Measurements from ENCODE around the gene NEUROD4. TPM values are rescaled to one million over a fixed set of nuclear protein-coding genes. Genes with fewer than 3 reads are reported as not detected.
A peak's percentile ranks its signal among the peaks of the same experiment; 100 is the strongest.

Gene NEUROD4
- total RNA-seq, 2 experiments from 2014 or later = not detected

DNA sequence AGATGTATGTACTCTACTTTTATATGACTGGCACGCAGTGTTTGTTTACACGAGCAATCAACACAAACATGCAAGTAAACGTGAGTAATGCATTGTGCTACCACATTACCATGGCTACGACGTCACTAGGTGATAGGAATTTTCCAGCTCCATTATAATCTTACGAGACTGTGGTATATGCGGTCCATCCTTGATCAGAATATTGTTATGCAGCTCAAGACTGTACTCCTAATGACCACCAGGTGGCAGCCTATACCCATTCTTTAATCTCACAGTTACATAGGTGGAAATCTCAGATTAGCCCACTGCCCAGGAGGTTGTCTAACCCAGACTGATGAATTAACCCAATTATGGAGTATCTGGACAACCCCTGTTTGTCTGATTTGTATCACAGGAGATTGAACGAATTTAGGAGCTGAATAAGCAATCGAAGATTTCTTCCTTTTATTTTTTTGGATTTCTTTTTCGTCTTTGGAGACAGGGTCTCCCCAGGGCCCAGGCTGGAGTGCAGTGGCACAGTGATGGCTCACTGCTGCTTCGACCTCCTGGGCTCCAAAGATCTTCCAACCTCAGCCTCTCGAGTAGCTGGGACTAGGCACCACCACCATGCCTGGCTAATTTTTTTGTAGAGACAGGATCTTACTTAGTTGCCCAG lies 26.5 kb upstream of the NEUROD4 start:
- peaks cover 36% of the 10 kb centered on the region for H3K4me1 ChIP-seq (ENCODE audit: insufficient read depth, low read length)

GRCh38 chr12:54996205-54996604 lies 23.6 kb upstream of the NEUROD4 start:
- DNase-seq (no peak), ATAC-seq (ENCODE audit: poor library complexity) (no peak)
- intact Hi-C loops (cut with DNase I, micrococcal nuclease) = loop anchor here (2.0 to 10.0 kb wide), 4 partner anchors 146 to 401 kb away; no protein-coding TSS in a partner anchor
- ChIA-PET CTCF (interaction anchor here (2.1 to 11.2 kb wide), 2 partner anchors 74 to 80 kb away, joined by 7 to 182 read pairs; no protein-coding TSS in a partner anchor), POLR2A (interaction anchor here (0.5 to 1.9 kb wide), 3 partner anchors 11 to 78 kb away, joined by 3 to 8 read pairs (median 3); partner anchors contain the start of gene TESPA1)
- H3K27me3 ChIP-seq (ENCODE audit: control insufficient read depth in 1 of 2, insufficient read depth in 2 of 2, low read length in 2 of 2) = no peaks in the 10 kb centered on the region
- H3K4me1 ChIP-seq (ENCODE audit: insufficient read depth, low read length) = peaks cover 10% of the 10 kb centered on the region
- Mint-ChIP-seq H3K27me3 (no peaks in the 10 kb centered on the region), H3K9me3 (no peaks in the 10 kb centered on the region), H3K27ac (no peak overlapping the region), H3K4me1 (ENCODE audit: low read depth) (peaks cover 34% of the 10 kb centered on the region), H3K4me3 (no peak overlapping the region), H3K36me3 (ENCODE audit: low read depth) (no peaks in the 10 kb centered on the region)
- no peak overlapping the region for H3K4me3 ChIP-seq (ENCODE audit: low read length)
- no peak overlapping the region for H3K27ac ChIP-seq (ENCODE audit: low read depth in 1 of 2, low read length in 2 of 2)
- H3K9me3 ChIP-seq (ENCODE audit: control insufficient read depth in 1 of 2, insufficient read depth in 1 of 2, low read length in 2 of 2) = no peaks in the 10 kb centered on the region
- no peak for TF ChIP-seq CTCF (IDR thresholded peaks at IDR 0.05)
- no peaks in the 10 kb centered on the region for H3K36me3 ChIP-seq (ENCODE audit: insufficient read depth, low read length)

More for the DNA sequence above, 26.5 kb upstream of the NEUROD4 start:
- Mint-ChIP-seq H3K9me3 (no peaks in the 10 kb centered on the region), H3K4me1 (ENCODE audit: low read depth) (peaks cover 49% of the 10 kb centered on the region), H3K27me3 (no peaks in the 10 kb centered on the region), H3K36me3 (ENCODE audit: low read depth) (no peaks in the 10 kb centered on the region), H3K4me3 (peak overlapping the region; percentile 22), H3K27ac (peak overlapping the region; percentile 100)
- ChIA-PET CTCF (interaction anchor here (0.6 to 11.2 kb wide), 29 partner anchors 8 to 413 kb away, joined by 3 to 182 read pairs (median 4); partner anchors contain the start of genes MUCL1 and TESPA1), POLR2A (interaction anchor here (0.6 to 3.3 kb wide), 7 partner anchors 10 to 292 kb away, joined by 3 to 54 read pairs (median 4); partner anchors contain the start of gene TESPA1)
- peak; percentile 92 for TF ChIP-seq CTCF (IDR thresholded peaks at IDR 0.05)
- intact Hi-C loops (cut with DNase I, micrococcal nuclease) = loop anchor here (1.0 to 10.0 kb wide), 8 partner anchors 36 to 399 kb away; partner anchors contain the start of gene MUCL1 (in 1 of the 2)
- peak; percentile 77 for ATAC-seq (ENCODE audit: poor library complexity)
- H3K27me3 ChIP-seq (ENCODE audit: control insufficient read depth in 1 of 2, insufficient read depth in 2 of 2, low read length in 2 of 2) = no peaks in the 10 kb centered on the region
- no peak overlapping the region for H3K4me3 ChIP-seq (ENCODE audit: low read length)
- peak in 13 of 14 experiments; percentile 34 to 91 (median 45) for DNase-seq
- no peaks in the 10 kb centered on the region for H3K36me3 ChIP-seq (ENCODE audit: insufficient read depth, low read length)
- H3K9me3 ChIP-seq (ENCODE audit: control insufficient read depth in 1 of 2, insufficient read depth in 1 of 2, low read length in 2 of 2) = no peaks in the 10 kb centered on the region
- no peak overlapping the region for H3K27ac ChIP-seq (ENCODE audit: low read depth in 1 of 2, low read length in 2 of 2)

DNA sequence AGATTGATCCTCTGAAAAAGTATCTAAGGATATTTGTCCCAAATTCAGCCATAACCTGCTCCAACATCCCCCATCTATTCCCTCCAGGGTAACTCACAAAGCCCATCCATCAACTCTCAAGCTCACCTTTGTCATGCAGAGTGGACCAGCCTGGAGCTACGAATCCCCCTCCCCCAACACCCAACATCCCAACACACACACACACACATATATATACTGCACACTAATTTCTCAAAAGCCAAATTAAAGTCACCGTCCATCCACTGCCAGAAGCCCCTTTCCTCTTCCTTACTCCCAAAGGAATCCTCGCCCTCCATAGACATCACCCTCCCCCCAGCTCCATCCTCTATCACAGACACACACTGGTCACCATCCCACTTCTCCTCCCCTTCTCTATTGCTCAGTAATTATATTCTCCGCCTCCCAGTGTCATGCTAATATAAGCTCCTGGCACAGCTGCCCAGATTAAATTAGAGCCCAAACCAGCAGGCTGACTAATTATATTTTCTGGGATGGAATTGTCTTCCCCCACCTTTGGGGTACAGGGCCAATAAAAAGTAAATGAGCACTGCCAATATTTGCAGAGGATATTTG lies 21.7 kb upstream of the NEUROD4 start:
- Mint-ChIP-seq H3K4me3 (no peak overlapping the region), H3K27me3 (no peaks in the 10 kb centered on the region), H3K36me3 (ENCODE audit: low read depth) (no peaks in the 10 kb centered on the region), H3K4me1 (ENCODE audit: low read depth) (peaks cover 29% of the 10 kb centered on the region), H3K27ac (no peak overlapping the region), H3K9me3 (no peaks in the 10 kb centered on the region)
- H3K4me3 ChIP-seq (ENCODE audit: low read length) = no peak overlapping the region
- H3K4me1 ChIP-seq (ENCODE audit: insufficient read depth, low read length) = peaks cover 6% of the 10 kb centered on the region
- H3K9me3 ChIP-seq (ENCODE audit: control insufficient read depth in 1 of 2, insufficient read depth in 1 of 2, low read length in 2 of 2) = no peaks in the 10 kb centered on the region
- ATAC-seq (ENCODE audit: poor library complexity) (no peak), DNase-seq (no peak)
- no peaks in the 10 kb centered on the region for H3K36me3 ChIP-seq (ENCODE audit: insufficient read depth, low read length)
- intact Hi-C loops (cut with DNase I, micrococcal nuclease) = loop anchor here (2.0 to 10.0 kb wide), 4 partner anchors 144 to 403 kb away; no protein-coding TSS in a partner anchor
- CTCF ChIA-PET = interaction anchor here (11.2 kb wide), 1 partner anchor 72 kb away, joined by 182 read pairs; no protein-coding TSS in a partner anchor
- POLR2A ChIA-PET = interaction anchor here (1.7 kb wide), 1 partner anchor 13 kb away, joined by 7 read pairs; the partner anchor contains the start of gene TESPA1
- no peak for TF ChIP-seq CTCF (IDR thresholded peaks at IDR 0.05)
- H3K27ac ChIP-seq (ENCODE audit: low read depth in 1 of 2, low read length in 2 of 2) = no peak overlapping the region
- H3K27me3 ChIP-seq (ENCODE audit: control insufficient read depth in 1 of 2, insufficient read depth in 2 of 2, low read length in 2 of 2) = no peaks in the 10 kb centered on the region

Measured in CD4-positive, alpha-beta T cell (primary cell).